Right ventricle myocardium superior (tissue), 1 donor: Measurements from ENCODE around the gene MREG. TPM values are rescaled to one million over a fixed set of nuclear protein-coding genes. Genes with fewer than 3 reads are reported as not detected.
"Not testable (repeated sequence)": the region's sequence is repeated elsewhere in the genome, so short reads cannot be mapped to it uniquely, and the experiment has no call there.

Experiments
- ATAC-seq: fragments of 200-7000 bp; cut with Tn5 transposase; one replicate; pipeline ENCODE4 v1.9.1; 2020; ENCODE audit warnings: mild to moderate bottlenecking; ENCODE audit not compliant: poor library complexity
- DNase-seq: peaks from one replicate; pipeline ENCODE4 v3.0.0-alpha.2; 2020
- intact Hi-C: fragments of 100-400 bp; cut with DNase I; formaldehyde crosslinking; loops from one replicate; pipeline ENCODE4 v1.11.2; 2022
- total RNA-seq: library from RNA; stranded (reverse); fragmentation: NEBNext Ultra II Directional; extraction: Animal tissue kit (Norgen Biotek cat#: 25700); gene quantifications from one replicate; pipeline ENCODE4 v1.2.1, GENCODE V29; 2021
- donor health status: DM: no; HTN: yes; CAD: no; lungs with severe emphysema.

Gene MREG
- total RNA-seq, 1 donor from 2014 or later: 0.38 TPM

GRCh38 chr2:215970425-215970824 lies 42.9 kb downstream of the MREG start:
- DNase-seq (no peak), ATAC-seq (no peak)
- intact Hi-C loops: no loop called here

GRCh38 chr2:215969131-215969841 lies 44.1 kb downstream of the MREG start:
- DNase-seq: no peak
- ATAC-seq: no peak
- intact Hi-C loops: no loop called here

- ATAC-seq (no peak), DNase-seq (no peak)
- intact Hi-C loops: no loop called here
These were observed 44.9 kb downstream of the MREG start for GRCh38 chr2:215968499-215968898.

- intact Hi-C loops: no loop called here
These were observed 45.6 kb downstream of the MREG start for GRCh38 chr2:215967590-215968378.

DNA sequence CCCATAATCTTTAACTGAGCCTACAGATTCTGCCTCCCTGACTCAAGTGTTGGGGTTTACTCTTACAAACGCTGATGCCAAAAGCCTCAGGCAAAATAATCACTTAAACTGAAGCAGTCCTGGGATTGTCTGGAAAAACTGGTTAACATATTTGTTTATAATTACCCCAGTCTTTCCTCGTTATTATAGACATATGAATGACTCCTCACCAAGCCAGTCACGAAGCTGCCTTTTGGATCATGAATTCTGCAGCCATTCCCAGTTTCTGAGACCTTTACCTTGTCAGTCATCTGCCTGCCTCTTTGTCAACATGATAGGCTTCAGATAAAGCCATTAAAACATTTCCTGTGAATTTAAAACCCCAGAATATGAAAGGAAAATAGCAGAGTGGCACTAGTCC lies 46.4 kb downstream of the MREG start:
- ATAC-seq (no peak), DNase-seq (no peak)
- intact Hi-C loops: no loop called here

More at GRCh38 chr2:215967590-215968378, 45.6 kb downstream of the MREG start:
- no peak for ATAC-seq
- DNase-seq: no peak

DNA sequence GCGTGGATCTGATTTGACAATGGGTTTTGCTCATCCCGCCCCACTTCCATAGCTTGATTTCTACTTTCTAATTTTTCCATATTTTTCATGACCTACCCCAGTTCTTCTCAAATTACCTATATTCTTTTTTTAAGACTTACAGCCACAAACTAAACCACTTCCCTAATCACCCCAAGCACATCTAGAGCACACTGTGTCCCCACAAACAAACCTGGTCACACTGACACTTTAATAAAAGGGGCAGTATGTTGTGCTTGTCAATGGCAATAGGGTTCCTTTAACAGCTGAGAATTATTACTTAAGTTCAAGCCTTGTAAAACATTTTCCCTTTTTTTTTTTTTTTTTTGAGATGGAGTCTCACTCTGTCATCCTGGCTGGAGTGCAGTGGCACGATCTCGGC lies 47.1 kb downstream of the MREG start:
- no peak for DNase-seq
- ATAC-seq: no peak
- intact Hi-C loops: no loop called here

DNA sequence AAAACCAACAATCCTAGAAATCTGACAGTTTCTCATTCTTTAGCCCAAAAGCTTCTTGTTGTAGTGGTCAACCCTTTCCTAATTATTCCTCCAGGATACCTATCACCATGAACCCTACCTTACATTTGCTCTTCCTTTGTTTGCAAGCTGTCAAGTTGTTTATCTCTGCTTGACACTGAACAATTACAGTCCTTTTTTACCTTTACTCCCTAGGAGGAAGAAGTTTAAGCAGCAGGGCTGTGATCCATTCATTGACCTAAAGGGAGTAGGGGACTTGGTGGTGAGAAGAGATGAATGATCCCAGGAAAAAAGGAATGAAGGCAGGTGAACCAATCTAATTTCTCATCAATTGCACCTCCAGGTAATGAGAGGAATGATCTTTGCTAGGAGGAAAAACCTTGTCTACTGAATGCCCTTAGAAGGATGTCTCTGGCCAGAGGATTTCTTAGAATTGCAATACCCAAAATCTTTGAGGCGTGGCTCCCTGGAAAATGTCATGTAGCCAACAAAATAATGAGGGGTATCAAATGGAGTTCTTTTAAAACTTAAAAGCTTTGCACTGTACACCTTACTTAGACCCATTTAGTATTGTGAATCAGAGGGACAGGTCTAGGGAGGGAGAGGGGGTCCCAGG lies 47.7 kb downstream of the MREG start:
- intact Hi-C loops: no loop called here
- no peak for ATAC-seq

DNA sequence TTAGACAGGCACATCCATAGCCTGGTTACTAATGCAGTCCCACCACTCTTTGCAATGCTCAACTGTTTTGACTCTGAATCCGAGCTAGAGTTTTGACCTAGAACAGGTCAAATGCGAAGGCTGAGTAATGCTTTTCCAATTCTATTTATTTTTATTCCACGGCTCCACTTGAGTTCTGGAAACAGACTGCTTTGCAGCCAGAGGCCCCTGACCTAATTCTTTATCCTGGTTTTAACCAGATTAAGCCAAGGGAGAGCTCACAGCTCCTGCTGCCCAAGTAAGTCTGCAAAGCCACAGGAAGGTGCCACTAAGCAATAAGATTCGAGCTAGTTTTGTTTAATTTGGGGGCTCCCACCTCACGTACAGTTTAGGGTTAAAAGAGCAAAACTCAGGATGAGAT lies 51.4 kb downstream of the MREG start:
- no peak for ATAC-seq
- no peak for DNase-seq
- intact Hi-C loops: no loop called here

More for the DNA sequence above, 47.7 kb downstream of the MREG start:
- no peak for DNase-seq

DNA sequence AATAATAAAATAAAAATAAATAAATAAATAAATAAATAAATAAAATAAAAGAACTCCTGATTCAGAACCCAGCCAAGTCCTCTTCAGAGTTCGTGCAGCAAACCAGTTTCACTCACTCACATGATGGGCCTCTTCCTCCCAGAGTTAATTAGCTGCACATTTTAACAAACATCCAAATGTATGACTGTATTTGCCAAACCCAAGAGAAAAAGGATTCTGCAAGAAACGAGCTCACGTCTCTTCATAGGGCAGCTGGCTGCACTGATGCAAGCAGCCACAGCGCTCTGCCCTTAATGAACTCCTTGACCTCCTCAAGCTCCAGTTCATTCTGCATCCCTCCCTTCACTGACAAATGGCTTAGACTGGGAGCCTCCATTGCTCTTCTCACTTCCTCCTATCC lies 55.1 kb downstream of the MREG start:
- no peak for DNase-seq
- intact Hi-C loops: no loop called here

DNA sequence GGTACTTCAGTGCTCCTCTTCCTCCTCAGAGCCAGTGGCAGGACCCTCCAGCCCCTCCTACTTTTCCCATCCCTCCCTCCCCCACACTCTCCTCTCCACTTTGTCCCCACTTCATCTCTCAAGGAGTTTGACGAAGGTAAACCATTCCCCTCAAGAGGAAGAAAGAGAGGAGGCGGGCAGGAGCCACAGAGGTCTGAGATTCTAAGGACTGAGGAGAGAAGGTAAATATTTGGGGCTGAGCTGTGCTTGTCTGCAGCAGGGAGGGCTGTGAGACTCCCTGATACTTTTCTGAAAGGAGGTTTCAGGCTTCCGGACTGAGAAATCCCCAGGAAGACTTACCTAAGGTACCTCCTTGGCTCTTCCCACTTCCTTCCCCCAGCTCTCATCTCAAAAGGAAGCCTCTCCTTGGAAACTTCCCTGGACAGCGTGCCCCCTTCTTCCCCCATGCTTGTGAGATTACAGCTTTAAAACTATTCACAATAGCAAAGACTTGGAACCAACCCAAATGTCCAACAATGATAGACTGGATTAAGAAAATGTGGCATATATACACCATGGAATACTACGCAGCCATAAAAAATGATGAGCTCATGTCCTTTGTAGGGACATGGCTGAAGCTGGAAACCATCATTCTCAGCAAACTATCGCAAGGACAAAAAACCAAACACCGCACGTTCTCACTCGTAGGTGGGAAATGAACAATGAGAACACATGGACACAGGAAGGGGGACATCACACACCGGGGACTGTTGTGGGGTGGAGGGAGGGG lies 55.8 kb downstream of the MREG start:
- ATAC-seq, DNase-seq, intact Hi-C loops: not testable (repeated sequence)

More for the DNA sequence above, 55.1 kb downstream of the MREG start:
- no peak for ATAC-seq

- DNase-seq (no peak), ATAC-seq (no peak)
- intact Hi-C loops: no loop called here
These were observed 60.3 kb downstream of the MREG start for GRCh38 chr2:215952860-215953637.

- intact Hi-C loops: no loop called here
- DNase-seq (no peak), ATAC-seq (no peak)
These were observed 61.8 kb downstream of the MREG start for GRCh38 chr2:215951558-215951957.

DNA sequence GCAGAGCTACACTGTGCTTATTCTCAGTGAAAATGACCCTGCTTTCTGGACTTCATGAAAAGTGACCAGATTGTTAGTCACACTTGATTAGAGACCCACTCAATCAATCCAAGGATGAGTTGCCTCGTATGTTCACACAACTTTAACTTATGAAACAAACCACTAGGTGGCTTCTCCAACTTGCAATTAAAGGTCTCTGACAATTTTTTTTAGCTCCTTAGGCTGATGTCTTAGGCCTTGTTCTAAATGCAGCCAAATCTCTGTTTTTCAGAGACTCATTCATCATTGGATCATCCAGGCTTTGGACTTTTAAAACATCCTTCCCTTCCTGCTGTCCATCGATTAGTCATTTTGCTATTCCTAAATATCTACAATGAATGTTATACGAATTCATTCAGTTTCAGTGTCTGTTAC lies 63.4 kb downstream of the MREG start:
- DNase-seq (no peak), ATAC-seq (no peak)
- intact Hi-C loops: no loop called here

DNA sequence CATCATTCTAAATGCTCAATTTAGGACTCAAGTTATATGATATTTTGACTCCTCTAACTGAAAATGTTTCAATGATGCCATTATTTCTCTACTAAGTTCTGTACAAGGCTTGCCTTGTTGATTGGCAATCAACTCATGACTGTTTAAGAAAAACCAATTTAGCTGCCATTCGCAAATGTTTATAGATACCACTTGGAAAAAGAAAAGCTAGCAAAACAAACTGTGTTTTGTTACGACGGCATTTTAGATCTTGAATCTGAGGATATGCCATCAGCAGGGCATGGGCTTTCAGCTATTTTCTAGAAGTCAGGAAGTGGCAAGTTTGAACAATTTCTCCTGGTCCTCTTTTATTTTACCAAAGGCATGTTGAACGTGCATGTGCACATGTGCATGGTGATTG lies 65.3 kb downstream of the MREG start:
- intact Hi-C loops: no loop called here
- no peak for ATAC-seq
- no peak for DNase-seq

- intact Hi-C loops: no loop called here
- ATAC-seq (no peak), DNase-seq (no peak)
These were observed 66.8 kb downstream of the MREG start for GRCh38 chr2:215946586-215946985.

DNA sequence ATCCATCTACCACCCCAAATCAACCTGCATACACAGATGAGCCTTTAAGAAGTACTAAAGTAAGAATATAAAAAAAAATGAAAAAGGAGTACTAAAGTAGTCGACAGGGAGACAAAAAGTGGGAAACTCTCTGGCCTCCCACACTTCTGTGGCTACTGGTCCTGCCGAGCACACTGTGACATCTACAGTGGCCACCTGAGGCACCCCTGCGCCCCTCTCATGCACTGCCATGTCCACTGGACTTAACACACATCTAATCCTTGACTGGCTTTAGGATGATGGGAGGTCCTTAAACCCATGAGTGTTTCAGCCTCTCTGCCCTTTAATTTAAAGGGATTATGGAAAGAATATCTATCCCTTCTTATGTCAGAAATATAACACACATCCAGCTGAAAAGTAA lies 71.2 kb downstream of the MREG start:
- no peak for ATAC-seq
- DNase-seq: no peak
- intact Hi-C loops: no loop called here

DNA sequence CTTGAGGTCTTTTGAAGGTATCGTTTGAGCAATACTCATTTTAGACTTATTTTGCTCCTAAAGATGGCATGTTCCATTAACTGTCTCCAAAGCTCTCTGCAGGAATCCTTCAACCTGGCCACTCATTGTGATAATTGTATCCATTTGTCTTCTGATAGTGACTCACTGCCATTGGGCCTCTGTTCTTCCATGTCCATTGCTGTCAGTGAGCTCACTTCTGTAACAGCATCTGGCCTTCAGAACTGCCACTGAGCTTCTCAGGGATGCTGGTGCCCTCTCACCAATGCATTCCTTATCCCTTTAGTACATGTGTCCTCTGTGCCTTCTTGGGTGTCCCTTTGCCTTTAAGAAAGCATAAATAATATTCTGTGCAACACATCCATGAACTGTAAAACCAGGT lies 71.6 kb downstream of the MREG start:
- ATAC-seq (no peak), DNase-seq (no peak)
- intact Hi-C loops: no loop called here

DNA sequence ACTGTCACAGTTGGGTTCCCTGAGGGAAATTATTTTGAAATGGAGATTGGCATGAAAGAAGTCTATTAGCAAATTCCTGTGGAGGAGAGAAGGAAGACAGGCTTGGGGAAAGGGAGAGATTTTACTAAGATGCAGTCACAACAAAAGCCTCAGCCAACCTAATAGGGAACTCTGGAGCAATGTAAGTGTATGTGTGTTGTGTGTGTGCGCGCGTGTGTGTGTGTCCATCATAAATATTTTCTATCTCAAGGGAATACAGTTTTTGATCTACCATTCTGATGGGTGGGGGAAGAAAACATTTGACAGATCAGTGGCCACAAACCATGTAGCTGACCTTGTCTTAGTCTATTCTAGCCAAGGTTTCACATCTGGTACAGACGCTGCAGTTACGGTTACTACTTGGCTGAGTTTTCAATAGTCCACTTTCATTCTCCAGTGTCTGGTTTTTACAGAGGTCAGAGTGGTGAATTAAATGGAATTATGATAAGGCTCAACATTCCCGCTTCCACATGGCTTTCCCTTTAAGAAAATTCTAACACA lies 72.6 kb downstream of the MREG start:
- no peak for DNase-seq
- ATAC-seq: no peak
- intact Hi-C loops: no loop called here
